ENCODE data around the gene NCKAP1.
"Not testable (repeated sequence)": the region's sequence is repeated elsewhere in the genome, so short reads cannot be mapped to it uniquely, and the experiment has no call there.

NCKAP1 gene

GRCh38 chr2:183001948-183002347, 36.3 kb downstream of the NCKAP1 start:
- no peak for DNase-seq

- DNase-seq = no peak
These were observed 37.4 kb downstream of the NCKAP1 start for GRCh38 chr2:183000846-183001245.

GRCh38 chr2:182999348-183000028, 38.8 kb downstream of the NCKAP1 start:
- DNase-seq = no peak

GRCh38 chr2:182994228-182994912, 43.9 kb downstream of the NCKAP1 start:
- no peak for DNase-seq

- no peak for DNase-seq
These were observed 55.3 kb downstream of the NCKAP1 start for GRCh38 chr2:182982941-182983340.

GRCh38 chr2:182981475-182981874, 56.8 kb downstream of the NCKAP1 start:
- DNase-seq = not testable (repeated sequence)

GRCh38 chr2:182980652-182981051, 57.6 kb downstream of the NCKAP1 start:
- DNase-seq = no peak

GRCh38 chr2:182980115-182980514, 58.1 kb downstream of the NCKAP1 start:
- DNase-seq = peak; percentile 32

GRCh38 chr2:182977463-182977862, 60.8 kb downstream of the NCKAP1 start:
- DNase-seq = no peak

- no peak for DNase-seq
These were observed 64.6 kb downstream of the NCKAP1 start for GRCh38 chr2:182973441-182974352.

GRCh38 chr2:182972548-182972942, 65.7 kb downstream of the NCKAP1 start:
- DNase-seq = no peak

- no peak for DNase-seq
These were observed 66.3 kb downstream of the NCKAP1 start for GRCh38 chr2:182971820-182972547.

GRCh38 chr2:182970486-182970885, 67.8 kb downstream of the NCKAP1 start:
- DNase-seq = no peak

GRCh38 chr2:182968493-182968892, 69.8 kb downstream of the NCKAP1 start:
- DNase-seq = no peak

GRCh38 chr2:182966356-182966755, 71.9 kb downstream of the NCKAP1 start:
- not testable (repeated sequence) for DNase-seq

- DNase-seq = no peak
These were observed 75.6 kb downstream of the NCKAP1 start for GRCh38 chr2:182962641-182963040.

- DNase-seq = not testable (repeated sequence)
These were observed 77.4 kb downstream of the NCKAP1 start for GRCh38 chr2:182960869-182961268.

GRCh38 chr2:182954789-182955188, 83.5 kb downstream of the NCKAP1 start:
- no peak for DNase-seq

- no peak for DNase-seq
These were observed 85.4 kb downstream of the NCKAP1 start for GRCh38 chr2:182952741-182953450.

GRCh38 chr2:182951948-182952663, 86.2 kb downstream of the NCKAP1 start:
- no peak for DNase-seq

GRCh38 chr2:182950546-182950945, 87.7 kb downstream of the NCKAP1 start:
- DNase-seq = no peak

Data from CD4-positive, alpha-beta T cell treated with Interleukin-4 for 4 hours (primary cell).